CD4-positive, CD25-positive, alpha-beta regulatory T cell (primary cell): Measurements from ENCODE around the gene KRTAP5-1. TPM values are rescaled to one million over a fixed set of nuclear protein-coding genes. Genes with fewer than 3 reads are reported as not detected.
A peak's percentile ranks its signal among the peaks of the same experiment; 100 is the strongest.

Experiments
- ATAC-seq, 2 donors: fragments of 150-1000 bp; cut with Tn5 transposase; one replicate each; pipeline ENCODE4 v1.10.0; 2021; ENCODE audit warnings: low read depth in 2 of 2, moderate number of reproducible peaks in 2 of 2, moderate library complexity in 1 of 2
- DNase-seq, 3 donors: peaks; one replicate each; pipeline versions ENCODE4 v3.0.0 to v3.0.0-alpha.2; 2012 to 2022; ENCODE audit warnings: mixed read lengths in 1 of 3
- H3K27ac ChIP-seq: one replicate; pipeline ENCODE4 v1.7.0; 2013; ENCODE audit warnings: mild to moderate bottlenecking, low read length; ENCODE audit not compliant: insufficient read depth, poor library complexity, severe bottlenecking
- H3K27me3 ChIP-seq: one replicate; pipeline ENCODE4 v1.7.0; 2013; ENCODE audit warnings: low read length; ENCODE audit not compliant: control insufficient read depth, insufficient read depth
- H3K36me3 ChIP-seq: one replicate; pipeline ENCODE4 v1.7.0; 2013; ENCODE audit warnings: mild to moderate bottlenecking, low read length, moderate library complexity; ENCODE audit not compliant: control insufficient read depth, insufficient read depth
- H3K4me1 ChIP-seq: 2 replicates; pipeline ENCODE4 v1.7.0; 2013; ENCODE audit warnings: mild to moderate bottlenecking, low read length; ENCODE audit not compliant: insufficient read depth, control insufficient read depth, poor library complexity, severe bottlenecking
- H3K4me3 ChIP-seq: one replicate; pipeline ENCODE4 v1.7.0; 2013; ENCODE audit warnings: low read depth, mild to moderate bottlenecking, low read length, moderate library complexity
- H3K9me3 ChIP-seq, 2 experiments: 1 replicate in 1 of 2; 2 replicates in 1 of 2; pipeline ENCODE4 v1.7.0; 2013; ENCODE audit warnings: low read length in 2 of 2, mild to moderate bottlenecking in 1 of 2, moderate library complexity in 1 of 2; ENCODE audit not compliant: control insufficient read depth in 2 of 2
- H3K27ac Mint-ChIP-seq, 3 donors: one replicate each; pipeline ENCODE4 v1.8.0; 2020 to 2022; ENCODE audit warnings: mild to moderate bottlenecking in 3 of 3, mixed read lengths in 3 of 3, moderate library complexity in 2 of 3
- H3K27me3 Mint-ChIP-seq: one replicate; pipeline ENCODE4 v1.8.0; 2022; ENCODE audit warnings: mild to moderate bottlenecking, mixed read lengths
- H3K36me3 Mint-ChIP-seq: one replicate; pipeline ENCODE4 v1.8.0; 2020; ENCODE audit warnings: mixed read lengths
- H3K4me1 Mint-ChIP-seq, 4 donors: one replicate each; pipeline ENCODE4 v1.8.0; 2020 to 2022; ENCODE audit warnings: mixed read lengths in 4 of 4, mild to moderate bottlenecking in 1 of 4
- H3K4me3 Mint-ChIP-seq, 4 donors: one replicate each; pipeline ENCODE4 v1.8.0; 2020 to 2022; ENCODE audit warnings: mild to moderate bottlenecking in 4 of 4, mixed read lengths in 4 of 4, moderate library complexity in 3 of 4
- H3K9me3 Mint-ChIP-seq, 7 donors: one replicate each; pipeline ENCODE4 v1.8.0; 2020 to 2022; ENCODE audit warnings: mixed read lengths in 7 of 7, mild to moderate bottlenecking in 3 of 7, moderate library complexity in 2 of 7
- polyA plus RNA-seq, 4 donors: library from polyadenylated mRNA; unstranded; fragments of 300-500 nt; fragmentation: Illumina TruSeq; gene quantifications; one replicate each; pipeline ENCODE4 v1.2.3, GENCODE V29; 2021
- total RNA-seq: library from RNA; stranded (reverse); gene quantifications from one replicate; pipeline ENCODE4 v1.2.3, GENCODE V29; 2022

The KRTAP5-1 gene
- total and polyA plus RNA-seq, 5 donors from 2014 or later: not detected

GRCh38 chr11:1565904-1566247 lies 19.2 kb downstream of the KRTAP5-1 start:
- Histone ChIP-seq H3K27me3 (peaks cover 3% of the 10 kb centered on the region), H3K4me3 (no peak overlapping the region), H3K36me3 (no peaks in the 10 kb centered on the region), H3K27ac (no peak overlapping the region), H3K4me1 (peaks cover 8% of the 10 kb centered on the region), H3K9me3 (no peaks in the 10 kb centered on the region)
- Mint-ChIP-seq H3K36me3 (peaks cover 4% of the 10 kb centered on the region), H3K4me1 (peaks cover 0 to 22% (median 3%) of the 10 kb centered on the region in 4 donors), H3K27me3 (peaks cover 19% of the 10 kb centered on the region), H3K4me3 (peak overlapping the region in 1 of 4 donors; percentile 15), H3K9me3 (no peaks in the 10 kb centered on the region), H3K27ac (no peak overlapping the region)
- no peak for ATAC-seq
- no peak for DNase-seq

- no peaks in the 10 kb centered on the region for H3K9me3 ChIP-seq
- DNase-seq: no peak
- peak overlapping the region in 1 of 3 donors; percentile 69 for H3K27ac Mint-ChIP-seq
- peaks cover 4% of the 10 kb centered on the region for H3K36me3 Mint-ChIP-seq
- H3K4me3 Mint-ChIP-seq: no peak overlapping the region
- H3K4me1 ChIP-seq: peaks cover 3% of the 10 kb centered on the region
- peaks cover 0 to 18% (median 3%) of the 10 kb centered on the region in 4 donors for H3K4me1 Mint-ChIP-seq
- H3K27me3 ChIP-seq: peaks cover under 1% of the 10 kb centered on the region
- ATAC-seq: no peak
- H3K27me3 Mint-ChIP-seq: peaks cover 15% of the 10 kb centered on the region
- no peak overlapping the region for H3K4me3 ChIP-seq
- H3K36me3 ChIP-seq: no peaks in the 10 kb centered on the region
- H3K9me3 Mint-ChIP-seq: no peaks in the 10 kb centered on the region
- H3K27ac ChIP-seq: no peak overlapping the region
Observed at GRCh38 chr11:1565173-1565903, 19.7 kb downstream of the KRTAP5-1 start.

GRCh38 chr11:1564535-1565172 lies 20.4 kb downstream of the KRTAP5-1 start:
- no peaks in the 10 kb centered on the region for H3K27me3 ChIP-seq
- no peak overlapping the region for H3K27ac ChIP-seq
- H3K27me3 Mint-ChIP-seq: peaks cover 14% of the 10 kb centered on the region
- DNase-seq: no peak
- H3K4me3 Mint-ChIP-seq: no peak overlapping the region
- peaks cover 0 to 12% (median 2%) of the 10 kb centered on the region in 4 donors for H3K4me1 Mint-ChIP-seq
- peaks cover 4% of the 10 kb centered on the region for H3K36me3 Mint-ChIP-seq
- no peaks in the 10 kb centered on the region for H3K4me1 ChIP-seq
- H3K27ac Mint-ChIP-seq: peak overlapping the region in 1 of 3 donors; percentile 69
- no peaks in the 10 kb centered on the region for H3K9me3 ChIP-seq
- H3K9me3 Mint-ChIP-seq: no peaks in the 10 kb centered on the region
- no peaks in the 10 kb centered on the region for H3K36me3 ChIP-seq
- ATAC-seq: no peak
- H3K4me3 ChIP-seq: no peak overlapping the region

DNA sequence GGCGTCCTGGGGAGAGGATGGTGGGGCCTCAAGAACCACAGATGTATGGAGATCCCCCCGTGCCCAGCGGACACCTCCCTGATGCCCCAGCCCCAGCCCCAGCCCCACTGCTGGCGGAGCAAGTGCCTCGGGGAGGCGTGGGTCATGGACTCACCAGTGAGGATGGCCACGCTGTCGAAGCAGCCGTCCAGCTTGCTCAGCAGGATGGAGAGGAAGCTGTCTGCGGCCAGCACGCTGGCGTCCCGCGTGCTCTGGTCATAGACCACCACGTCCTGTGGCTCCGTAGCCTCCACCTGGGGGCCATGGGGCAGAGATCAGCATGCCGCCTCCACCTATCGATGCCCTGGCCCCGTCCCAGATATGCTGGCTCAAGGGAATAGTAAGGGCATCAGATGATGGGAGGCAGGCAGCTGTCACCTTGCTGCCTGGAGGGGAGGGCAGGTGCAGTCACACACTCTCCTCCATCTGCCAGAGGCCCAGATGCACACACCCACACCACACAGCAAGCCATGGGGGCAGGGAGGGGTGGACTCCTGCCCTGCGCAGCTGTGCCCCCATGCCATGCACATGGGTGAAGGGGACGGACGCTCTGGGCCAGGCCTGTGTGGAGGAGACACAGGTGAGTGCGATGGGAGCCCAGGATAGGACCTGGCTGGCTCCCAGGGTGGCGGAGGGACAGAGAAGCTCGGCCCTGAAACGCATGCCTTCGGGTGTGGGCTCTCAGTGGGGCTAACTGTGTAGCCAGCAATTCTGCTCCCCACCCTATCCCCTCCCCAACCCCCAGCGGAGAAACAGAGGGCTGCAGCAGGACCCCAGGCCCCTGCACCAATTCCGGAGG lies 21.2 kb downstream of the KRTAP5-1 start:
- ATAC-seq: no peak
- no peaks in the 10 kb centered on the region for H3K27me3 ChIP-seq
- Mint-ChIP-seq H3K27me3 (peaks cover 8% of the 10 kb centered on the region), H3K4me3 (no peak overlapping the region), H3K9me3 (no peaks in the 10 kb centered on the region), H3K27ac (no peak overlapping the region), H3K4me1 (peaks cover 0 to 5% (median 0%) of the 10 kb centered on the region in 4 donors), H3K36me3 (peaks cover 4% of the 10 kb centered on the region)
- H3K4me3 ChIP-seq: no peak overlapping the region
- no peaks in the 10 kb centered on the region for H3K9me3 ChIP-seq
- H3K4me1 ChIP-seq: no peaks in the 10 kb centered on the region
- H3K27ac ChIP-seq: no peak overlapping the region
- no peak for DNase-seq
- H3K36me3 ChIP-seq: no peaks in the 10 kb centered on the region

DNA sequence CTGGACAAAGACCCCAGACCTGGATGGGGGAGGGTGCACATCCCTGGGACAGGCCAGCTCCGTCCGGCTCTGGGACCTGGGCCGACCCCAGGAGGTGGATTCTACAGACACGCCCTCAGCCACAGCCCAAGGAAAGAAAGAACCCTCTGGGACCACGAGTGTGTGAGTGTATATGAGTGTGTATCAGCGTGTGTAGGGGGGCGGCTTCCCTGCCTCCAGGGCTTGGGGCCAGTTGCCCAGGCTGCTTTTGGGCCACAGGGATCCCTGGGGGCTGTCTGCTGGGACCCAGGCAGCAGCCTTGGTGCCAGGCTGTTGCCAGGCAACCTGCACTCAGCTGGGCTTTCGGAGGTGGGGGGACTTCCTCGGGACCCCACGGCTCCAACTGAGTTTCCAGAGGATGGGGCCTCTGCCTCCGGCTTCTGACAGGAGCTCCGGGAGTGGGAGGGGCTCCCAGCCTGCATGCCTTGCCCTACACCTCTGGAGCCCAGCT lies 21.9 kb downstream of the KRTAP5-1 start:
- H3K4me3 Mint-ChIP-seq: no peak overlapping the region
- Histone ChIP-seq H3K27me3 (no peaks in the 10 kb centered on the region), H3K9me3 (no peaks in the 10 kb centered on the region), H3K4me3 (no peak overlapping the region), H3K27ac (no peak overlapping the region), H3K36me3 (no peaks in the 10 kb centered on the region), H3K4me1 (no peaks in the 10 kb centered on the region)
- H3K27ac Mint-ChIP-seq: no peak overlapping the region
- no peaks in the 10 kb centered on the region for H3K9me3 Mint-ChIP-seq
- ATAC-seq: no peak
- peaks cover 4% of the 10 kb centered on the region for H3K36me3 Mint-ChIP-seq
- peaks cover 0 to 2% (median 0%) of the 10 kb centered on the region in 4 donors for H3K4me1 Mint-ChIP-seq
- no peak for DNase-seq
- peaks cover 1% of the 10 kb centered on the region for H3K27me3 Mint-ChIP-seq

DNA sequence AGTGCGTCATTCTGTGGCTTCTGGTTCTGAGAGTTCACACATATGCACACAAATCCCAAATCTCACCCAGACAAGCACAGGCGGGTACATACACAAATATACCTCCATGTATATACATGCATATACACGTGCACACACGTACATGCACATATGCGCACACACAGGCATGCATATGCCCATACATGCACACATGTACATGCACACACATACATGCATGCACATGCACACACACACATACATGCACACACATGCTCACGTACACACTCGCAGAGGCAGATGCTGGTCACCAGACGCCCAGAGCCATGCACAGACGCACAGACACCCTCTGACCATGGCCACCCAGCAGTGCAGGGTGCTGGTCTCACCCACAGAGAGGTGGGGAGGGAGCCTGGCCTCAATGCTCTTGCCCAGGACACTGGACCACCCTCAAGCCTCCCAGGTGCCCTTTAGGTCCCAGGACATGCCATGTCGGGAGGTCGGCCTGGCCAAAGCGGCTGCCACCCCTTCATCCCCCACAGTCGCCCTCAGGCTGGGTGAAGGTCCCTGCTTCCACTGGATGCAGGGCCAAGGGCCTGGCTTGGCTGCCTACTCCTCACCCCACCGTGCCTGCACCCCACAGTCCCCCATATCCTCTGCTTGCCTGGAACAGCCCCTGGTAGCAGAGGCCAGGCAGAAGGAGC lies 22.5 kb downstream of the KRTAP5-1 start:
- Mint-ChIP-seq H3K27ac (peak overlapping the region in 1 of 3 donors; percentile 71), H3K36me3 (peaks cover 4% of the 10 kb centered on the region), H3K9me3 (no peaks in the 10 kb centered on the region), H3K27me3 (no peaks in the 10 kb centered on the region), H3K4me3 (peak overlapping the region in 2 of 4 donors; percentile 16 to 64), H3K4me1 (peaks cover 0 to 2% (median 0%) of the 10 kb centered on the region in 4 donors)
- no peaks in the 10 kb centered on the region for H3K27me3 ChIP-seq
- H3K9me3 ChIP-seq: no peaks in the 10 kb centered on the region
- ATAC-seq (no peak), DNase-seq (no peak)
- no peak overlapping the region for H3K27ac ChIP-seq
- no peaks in the 10 kb centered on the region for H3K36me3 ChIP-seq
- H3K4me1 ChIP-seq: no peaks in the 10 kb centered on the region
- H3K4me3 ChIP-seq: no peak overlapping the region

DNA sequence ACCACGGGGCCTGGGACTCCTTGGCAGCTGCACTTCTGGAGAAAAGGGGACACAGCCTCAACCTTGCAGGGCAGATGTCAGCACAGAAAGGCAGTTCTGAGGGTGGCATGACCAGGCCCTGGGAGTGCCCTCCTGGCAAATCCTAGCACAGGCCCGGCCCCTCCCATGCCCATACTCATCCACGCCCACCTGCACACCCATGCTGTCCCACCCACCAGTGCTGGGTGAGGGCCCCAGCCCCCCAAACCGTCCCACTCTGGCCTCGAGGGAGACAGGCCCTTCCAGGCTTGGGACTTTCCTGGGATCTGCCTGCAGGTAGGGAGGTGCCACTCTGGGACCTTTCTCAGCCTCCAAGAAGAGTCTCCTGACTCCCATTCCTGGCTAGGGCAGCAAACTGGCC lies 23.1 kb downstream of the KRTAP5-1 start:
- H3K36me3 Mint-ChIP-seq: peaks cover 4% of the 10 kb centered on the region
- no peaks in the 10 kb centered on the region for H3K9me3 Mint-ChIP-seq
- no peak overlapping the region for H3K27ac ChIP-seq
- no peaks in the 10 kb centered on the region for H3K27me3 Mint-ChIP-seq
- H3K27ac Mint-ChIP-seq: no peak overlapping the region
- no peak overlapping the region for H3K4me3 ChIP-seq
- H3K4me1 ChIP-seq: no peaks in the 10 kb centered on the region
- ATAC-seq (no peak), DNase-seq (no peak)
- no peaks in the 10 kb centered on the region for H3K27me3 ChIP-seq
- H3K36me3 ChIP-seq: no peaks in the 10 kb centered on the region
- peak overlapping the region in 1 of 4 donors; percentile 64 for H3K4me3 Mint-ChIP-seq
- H3K4me1 Mint-ChIP-seq: peaks cover 0 to 2% (median 0%) of the 10 kb centered on the region in 4 donors
- H3K9me3 ChIP-seq: no peaks in the 10 kb centered on the region
